Prostate gland (tissue), 2 donors: ENCODE measurements around the gene UMODL1.

Experiments used
- POLR2A ChIP-seq: fragments of 450-650 bp; IDR thresholded peaks from one replicate; pipeline ENCODE4 v1.6.1; 2016; ENCODE audit warnings: antibody characterized with exemption, mild to moderate bottlenecking
- TF ChIP-seq, protein P1 (sequence below), 4 experiments: fragments of 200-600 bp in 2 of 4; fragments of 450-650 bp in 2 of 4; sonication (generic) in 2 of 4; IDR thresholded peaks; 1 replicate in 3 of 4; 2 replicates in 1 of 4; pipeline ENCODE4 v1.5.1; 2016 to 2019; ENCODE audit warnings: antibody characterized with exemption in 4 of 4, mild to moderate bottlenecking in 2 of 4, moderate library complexity in 2 of 4

DNA sequence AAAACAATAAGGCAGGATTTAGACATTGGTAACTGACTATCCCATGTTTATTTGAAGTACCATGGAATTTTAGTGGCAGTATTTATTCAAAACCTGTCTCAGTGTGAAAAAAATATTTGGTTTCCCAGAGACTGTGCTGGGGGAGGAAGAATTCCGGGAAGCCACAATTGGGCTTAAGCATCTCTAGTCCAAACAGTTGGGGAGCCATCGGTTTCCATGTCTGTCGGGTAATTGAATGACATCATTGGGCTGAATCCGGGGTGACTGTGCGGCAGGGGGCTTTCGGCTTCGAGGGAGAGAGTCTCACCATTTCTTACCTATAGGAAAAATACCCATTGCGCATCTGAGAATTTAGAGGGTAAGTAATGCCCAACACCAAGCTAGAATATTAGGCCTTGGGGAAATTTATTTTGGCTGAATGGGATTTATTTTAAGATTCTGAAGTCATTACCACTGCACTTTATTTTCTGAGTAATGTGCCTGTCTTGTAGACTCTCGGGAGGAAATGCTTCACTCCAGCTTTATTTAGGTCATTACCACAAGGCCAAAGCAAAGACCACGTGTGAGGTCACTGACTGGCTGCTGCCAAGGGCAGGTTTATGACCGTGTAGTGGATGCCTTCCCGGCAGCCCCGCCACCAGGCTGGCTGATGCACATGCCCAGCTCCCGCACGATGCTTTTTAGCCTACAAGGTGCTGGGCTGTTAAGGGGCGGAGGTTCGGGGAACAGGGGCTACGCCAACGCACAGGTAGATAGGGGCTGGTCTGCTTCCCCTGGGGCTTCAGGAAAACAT lies 23.1 kb upstream of the UMODL1 start:
- TF ChIP-seq, protein P1, sequence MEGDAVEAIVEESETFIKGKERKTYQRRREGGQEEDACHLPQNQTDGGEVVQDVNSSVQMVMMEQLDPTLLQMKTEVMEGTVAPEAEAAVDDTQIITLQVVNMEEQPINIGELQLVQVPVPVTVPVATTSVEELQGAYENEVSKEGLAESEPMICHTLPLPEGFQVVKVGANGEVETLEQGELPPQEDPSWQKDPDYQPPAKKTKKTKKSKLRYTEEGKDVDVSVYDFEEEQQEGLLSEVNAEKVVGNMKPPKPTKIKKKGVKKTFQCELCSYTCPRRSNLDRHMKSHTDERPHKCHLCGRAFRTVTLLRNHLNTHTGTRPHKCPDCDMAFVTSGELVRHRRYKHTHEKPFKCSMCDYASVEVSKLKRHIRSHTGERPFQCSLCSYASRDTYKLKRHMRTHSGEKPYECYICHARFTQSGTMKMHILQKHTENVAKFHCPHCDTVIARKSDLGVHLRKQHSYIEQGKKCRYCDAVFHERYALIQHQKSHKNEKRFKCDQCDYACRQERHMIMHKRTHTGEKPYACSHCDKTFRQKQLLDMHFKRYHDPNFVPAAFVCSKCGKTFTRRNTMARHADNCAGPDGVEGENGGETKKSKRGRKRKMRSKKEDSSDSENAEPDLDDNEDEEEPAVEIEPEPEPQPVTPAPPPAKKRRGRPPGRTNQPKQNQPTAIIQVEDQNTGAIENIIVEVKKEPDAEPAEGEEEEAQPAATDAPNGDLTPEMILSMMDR (IDR thresholded peaks at IDR 0.05) = no peak
- no peak for TF ChIP-seq POLR2A
